SK-N-SH (cell line): Measurements from ENCODE around the gene TACC2. TPM values are rescaled to one million over a fixed set of nuclear protein-coding genes. Genes with fewer than 3 reads are reported as not detected.

ENCODE experiments used
- CTCF ChIA-PET: fragments of 300-600, 350-600 bp; formaldehyde crosslinking; extraction: SDS; loops from one replicate; lab custom pipeline; 2021; lab: Yijun Ruan, JAX
- POLR2A ChIA-PET: fragments of 350-600 bp; sonication (Branson Sonifier 250); formaldehyde crosslinking; extraction: SDS; loops from one replicate; lab custom pipeline; 2020; ENCODE audit warnings: antibody characterized with exemption, inconsistent platforms; lab: Yijun Ruan, JAX
- DNase-seq: peaks from one replicate; pipeline ENCODE4 v3.0.0; 2012
- H2AFZ ChIP-seq: fragments of 200-600 bp; sonication (generic); 2 replicates; pipeline ENCODE4 v1.8.1; 2016; ENCODE audit warnings: antibody characterized with exemption, mild to moderate bottlenecking, low read depth
- H3F3A ChIP-seq: fragments of 200-600 bp; sonication (generic); replicated peaks from 2 replicates; pipeline ENCODE3; 2016; ENCODE audit warnings: antibody characterized with exemption, mild to moderate bottlenecking; ENCODE audit not compliant: insufficient read depth
- H3K27ac ChIP-seq, 2 experiments: fragments of 200-500 bp in 1 of 2; fragments of 200-600 bp in 1 of 2; sonication (Bioruptor generic) in 1 of 2; sonication (generic), shearing (Covaris generic) in 1 of 2; 2 replicates each; pipeline versions ENCODE4 v1.5.1 to v1.6.1; 2014 to 2016; ENCODE audit warnings: low read depth in 2 of 2, inconsistent platforms in 1 of 2, low read length in 1 of 2, mild to moderate bottlenecking in 1 of 2, mixed read lengths in 1 of 2
- H3K27me3 ChIP-seq: fragments of 200-600 bp; sonication (generic), shearing (Covaris generic); 2 replicates; pipeline ENCODE4 v1.6.1; 2016; ENCODE audit warnings: mixed run types; ENCODE audit not compliant: insufficient read depth
- H3K36me3 ChIP-seq, 2 experiments: fragments of 200-500 bp in 1 of 2; fragments of 200-600 bp in 1 of 2; sonication (Bioruptor generic) in 1 of 2; sonication (generic) in 1 of 2; replicated peaks in 1 of 2; 2 replicates each; pipeline versions ENCODE3 to v1.5.1; 2014 to 2016; ENCODE audit warnings: low read length in 1 of 2, mild to moderate bottlenecking in 1 of 2; ENCODE audit not compliant: insufficient read depth in 2 of 2, control insufficient read depth in 1 of 2
- H3K4me1 ChIP-seq, 2 experiments: fragments of 200-500 bp in 1 of 2; fragments of 200-600 bp in 1 of 2; sonication (Bioruptor generic) in 1 of 2; sonication (generic), shearing (Covaris generic) in 1 of 2; 2 replicates each; pipeline versions ENCODE4 v1.5.1 to v1.6.1; 2014 to 2016; ENCODE audit warnings: low read depth in 1 of 2, low read length in 1 of 2, mixed run types in 1 of 2; ENCODE audit not compliant: insufficient read depth in 2 of 2, control insufficient read depth in 1 of 2
- H3K4me2 ChIP-seq: fragments of 200-600 bp; sonication (generic), shearing (Covaris generic); 2 replicates; pipeline ENCODE4 v1.6.1; 2017; ENCODE audit warnings: mixed run types
- H3K4me3 ChIP-seq, 2 experiments: fragments of 200-500 bp in 1 of 2; fragments of 200-600 bp in 1 of 2; sonication (Bioruptor generic) in 1 of 2; sonication (generic), shearing (Covaris generic) in 1 of 2; 2 replicates each; pipeline versions ENCODE4 v1.5.1 to v1.8.1; 2014 to 2016; ENCODE audit warnings: low read depth in 2 of 2, inconsistent platforms in 1 of 2, low read length in 1 of 2, mild to moderate bottlenecking in 1 of 2, mixed read lengths in 1 of 2, moderate library complexity in 1 of 2
- H3K79me2 ChIP-seq: fragments of 200-600 bp; sonication (generic); 2 replicates; pipeline ENCODE4 v1.8.1; 2017; ENCODE audit warnings: mild to moderate bottlenecking; ENCODE audit not compliant: insufficient read depth
- H3K9ac ChIP-seq: fragments of 200-600 bp; sonication (generic); 2 replicates; pipeline ENCODE4 v1.6.1; 2017; ENCODE audit warnings: mixed run types
- H3K9me2 ChIP-seq: fragments of 200-600 bp; sonication (generic); 2 replicates; pipeline ENCODE4 v1.6.1; 2017; ENCODE audit warnings: mixed run types
- H3K9me3 ChIP-seq: fragments of 200-600 bp; sonication (generic); 2 replicates; pipeline ENCODE4 v1.6.1; 2017; ENCODE audit warnings: mixed run types, mild to moderate bottlenecking, moderate library complexity
- H4K20me1 ChIP-seq: fragments of 200-600 bp; sonication (generic); 2 replicates; pipeline ENCODE4 v1.6.1; 2017; ENCODE audit warnings: mild to moderate bottlenecking, mixed run types; ENCODE audit not compliant: insufficient read depth
- CHD2 ChIP-seq: fragments of 150-350 bp; IDR thresholded peaks from 2 replicates; pipeline ENCODE4 v1.6.1; 2018; ENCODE audit warnings: low read length; ENCODE audit not compliant: partially characterized antibody
- EP300 ChIP-seq, 2 experiments: IDR thresholded peaks; 2 replicates each; pipeline versions ENCODE4 v1.4.0 to v1.6.1; 2012; ENCODE audit warnings: borderline replicate concordance in 1 of 2, low read depth in 1 of 2, low read length in 1 of 2
- FOXJ3 ChIP-seq: sonication (generic); formaldehyde crosslinking; IDR thresholded peaks from 2 replicates; pipeline ENCODE4 v1.5.1; 2020; ENCODE audit warnings: mild to moderate bottlenecking, missing genetic modification reagents
- GABPA ChIP-seq: IDR thresholded peaks from 2 replicates; pipeline ENCODE4 v1.4.0; 2012; ENCODE audit warnings: low read depth, mild to moderate bottlenecking
- GATA2 ChIP-seq: sonication (generic); formaldehyde crosslinking; IDR thresholded peaks from 2 replicates; pipeline ENCODE4 v1.5.0; 2020; ENCODE audit warnings: mild to moderate bottlenecking, missing genetic modification reagents
- IRF3 ChIP-seq: fragments of 150-350 bp; IDR thresholded peaks from 2 replicates; pipeline ENCODE4 v1.6.1; 2016; ENCODE audit warnings: mild to moderate bottlenecking, low read depth, low read length
- MEF2A ChIP-seq: IDR thresholded peaks from 2 replicates; pipeline ENCODE4 v1.4.0; 2012; ENCODE audit warnings: low read depth, borderline replicate concordance
- NFIC ChIP-seq: IDR thresholded peaks from 2 replicates; pipeline ENCODE4 v1.4.0; 2012; ENCODE audit warnings: borderline replicate concordance
- PBX3 ChIP-seq: IDR thresholded peaks from 2 replicates; pipeline ENCODE4; 2012
- REST ChIP-seq: IDR thresholded peaks from 2 replicates; pipeline ENCODE4 v1.6.1; 2012; ENCODE audit warnings: mild to moderate bottlenecking, low read depth, low read length, moderate library complexity
- RFX5 ChIP-seq: IDR thresholded peaks from 2 replicates; pipeline ENCODE4 v1.6.1; 2012; ENCODE audit warnings: mild to moderate bottlenecking, improper control_type of control experiment, low read length
- SMC3 ChIP-seq: IDR thresholded peaks from 2 replicates; pipeline ENCODE4 v1.6.1; 2012; ENCODE audit warnings: low read depth, low read length, improper control_type of control experiment
- TAF1 ChIP-seq: IDR thresholded peaks from 2 replicates; pipeline ENCODE4 v1.6.1; 2012; ENCODE audit warnings: low read depth, mild to moderate bottlenecking, low read length, moderate library complexity, borderline replicate concordance
- TCF12 ChIP-seq: IDR thresholded peaks from 2 replicates; pipeline ENCODE4 v1.4.0; 2012
- TEAD4 ChIP-seq: IDR thresholded peaks from 2 replicates; pipeline ENCODE4 v1.4.0; 2012; ENCODE audit warnings: mild to moderate bottlenecking, borderline replicate concordance; ENCODE audit not compliant: insufficient read depth
- USF2 ChIP-seq: fragments of 150-350 bp; IDR thresholded peaks from 2 replicates; pipeline ENCODE4 v1.6.1; 2017; ENCODE audit warnings: antibody characterized with exemption, low read length, low read depth, borderline replicate concordance
- WGBS: methylation state at CpG from one replicate; pipeline ENCODE4 v1.1.6; 2017; ENCODE audit warnings: low lambda C conversion rate; 5-methylcytosine and 5-hydroxymethylcytosine counted together
- polyA plus RNA-seq, 3 experiments: library from polyadenylated mRNA; depleted of rRNA; stranded (reverse); fragments of >200 nt; gene quantifications; 2 replicates each; pipeline ENCODE4 v1.2.3, GENCODE V29; 2012

TACC2 gene
- polyA plus RNA-seq, 1 of the 3 experiments (the other 2 are of a cell fraction) = 8.8 TPM

- H3K79me2 ChIP-seq = no peaks in the 10 kb centered on the region
- WGBS = 68% methylated on average over 2 of the region's 2 CpGs
- peaks cover 0 to 28% of the 10 kb centered on the region in 2 experiments for H3K36me3 ChIP-seq
- no peaks in the 10 kb centered on the region for H3K9me3 ChIP-seq
- no peaks in the 10 kb centered on the region for H3K9me2 ChIP-seq
- no peak overlapping the region for H3K4me2 ChIP-seq
- peaks cover 0 to 9% of the 10 kb centered on the region in 2 experiments; a peak in 1 of 4 replicates for H3K4me1 ChIP-seq
- ChIA-PET POLR2A (interaction anchor here (1.0 kb wide), 1 partner anchor 82 kb away, joined by 3 read pairs; no protein-coding TSS in a partner anchor), CTCF (interaction anchor here (1.0 to 1.5 kb wide), 2 partner anchors 47 to 78 kb away, joined by 3 to 5 read pairs; no protein-coding TSS in a partner anchor)
- no peak for TF ChIP-seq IRF3
- TF ChIP-seq FOXJ3 = no peak
- TF ChIP-seq NFIC = no peak
- TF ChIP-seq CHD2 = no peak
- TF ChIP-seq TAF1 = no peak
- no peak for TF ChIP-seq TCF12
- TF ChIP-seq MEF2A = no peak
- TF ChIP-seq REST = no peak
- no peak for TF ChIP-seq TEAD4
- TF ChIP-seq RFX5 = no peak
- TF ChIP-seq GATA2 (CRISPR knock-in tag) = no peak
- no peak for TF ChIP-seq EP300 (IDR thresholded peaks at IDR 0.05; ENCODE audit: borderline replicate concordance in 1 of 2, low read depth in 1 of 2, low read length in 1 of 2)
- TF ChIP-seq SMC3 = no peak
- no peak for TF ChIP-seq PBX3
- TF ChIP-seq USF2 = no peak
- no peak for TF ChIP-seq GABPA
- no peaks in the 10 kb centered on the region for H3F3A ChIP-seq
- no peaks in the 10 kb centered on the region for H4K20me1 ChIP-seq
- no peak overlapping the region for H3K4me3 ChIP-seq
- no peak for DNase-seq
- no peaks in the 10 kb centered on the region for H3K27me3 ChIP-seq
- H3K27ac ChIP-seq = no peak overlapping the region
- no peak overlapping the region for H2AFZ ChIP-seq
- no peak overlapping the region for H3K9ac ChIP-seq
Measured at GRCh38 chr10:122220736-122221135, 231.8 kb downstream of the TACC2 start.
